Right renal cortex interstitium (tissue), 3 donors: Measurements from ENCODE around the gene TULP4. TPM values are rescaled to one million over a fixed set of nuclear protein-coding genes. Genes with fewer than 3 reads are reported as not detected.

Source experiments
- DNase-seq, 3 donors: peaks; one replicate each; pipeline ENCODE4 v3.0.0-alpha.2; 2013; ENCODE audit warnings: low read depth in 3 of 3, low spot score in 2 of 3
- polyA plus RNA-seq, 3 donors: library from polyadenylated mRNA; unstranded; fragments of 120-200 nt; gene quantifications; one replicate each; pipeline ENCODE4 v1.2.1, GENCODE V29; 2013; ENCODE audit not compliant: insufficient read length in 3 of 3

TULP4 gene
- polyA plus RNA-seq, 3 donors, result 17.7 to 19.1 (median 18.4) TPM

GRCh38 chr6:158489441-158489840 is 177.2 kb downstream of the TULP4 start:
- DNase-seq, result no peak

DNA sequence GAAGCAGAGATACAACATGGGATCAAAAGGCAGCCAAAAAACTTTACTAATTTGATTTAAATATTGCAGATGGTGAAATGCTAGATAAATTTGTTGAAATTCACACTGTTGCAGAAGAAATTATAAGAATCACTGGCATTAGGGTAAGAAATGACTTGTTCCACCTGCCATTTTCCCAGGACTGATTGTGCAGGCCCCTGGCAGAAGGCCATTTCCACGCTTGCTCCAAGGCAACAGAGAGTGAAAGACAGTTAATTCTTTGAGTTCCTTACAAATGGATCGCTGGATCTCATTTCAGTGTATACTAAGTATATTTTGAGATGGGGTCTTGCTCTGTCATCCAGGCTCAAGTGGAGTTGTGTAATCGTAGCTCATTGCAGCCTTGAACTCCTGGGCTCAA is 180.6 kb downstream of the TULP4 start:
- DNase-seq, result no peak

DNA sequence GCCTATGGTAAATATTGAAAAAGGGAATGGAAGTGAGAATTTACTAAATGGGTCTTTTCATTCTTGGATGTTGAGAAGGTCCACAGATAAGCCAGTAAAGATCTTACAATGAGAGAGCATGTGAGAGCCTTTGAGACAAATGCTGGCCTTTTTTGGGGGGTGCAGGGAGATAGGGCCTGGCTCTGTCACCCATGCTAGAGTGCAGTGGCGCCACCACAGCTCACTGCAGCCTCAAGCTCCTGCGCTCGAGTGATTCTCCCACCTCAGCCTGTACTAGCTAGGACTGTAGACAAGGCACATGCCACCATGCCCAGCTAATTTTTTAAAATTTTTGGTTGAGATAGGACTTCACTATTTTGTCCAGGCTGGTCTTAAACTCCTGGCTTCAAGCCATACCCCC is 184.4 kb downstream of the TULP4 start:
- DNase-seq, result no peak

DNA sequence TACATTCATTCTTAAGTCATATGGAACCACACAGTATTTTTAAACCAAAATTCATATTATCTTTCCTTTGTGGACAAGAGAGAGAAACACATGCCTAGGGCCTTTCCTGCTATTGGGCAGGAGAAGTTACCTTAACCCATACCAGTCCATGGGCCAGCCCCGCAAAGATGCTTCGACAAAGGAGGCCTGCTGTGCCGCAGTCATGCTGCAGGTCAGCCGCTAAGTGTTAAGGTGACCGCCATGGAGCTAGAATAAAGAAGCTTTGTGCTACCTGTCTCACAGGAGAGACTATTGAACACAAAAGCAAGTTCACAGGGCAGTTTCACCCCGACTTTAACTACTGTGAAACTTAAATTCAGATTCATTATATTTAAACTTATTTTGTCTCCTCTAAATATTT is 185.4 kb downstream of the TULP4 start:
- no peak for DNase-seq

- no peak for DNase-seq
Measured at GRCh38 chr6:158498362-158498761, 186.1 kb downstream of the TULP4 start.

DNA sequence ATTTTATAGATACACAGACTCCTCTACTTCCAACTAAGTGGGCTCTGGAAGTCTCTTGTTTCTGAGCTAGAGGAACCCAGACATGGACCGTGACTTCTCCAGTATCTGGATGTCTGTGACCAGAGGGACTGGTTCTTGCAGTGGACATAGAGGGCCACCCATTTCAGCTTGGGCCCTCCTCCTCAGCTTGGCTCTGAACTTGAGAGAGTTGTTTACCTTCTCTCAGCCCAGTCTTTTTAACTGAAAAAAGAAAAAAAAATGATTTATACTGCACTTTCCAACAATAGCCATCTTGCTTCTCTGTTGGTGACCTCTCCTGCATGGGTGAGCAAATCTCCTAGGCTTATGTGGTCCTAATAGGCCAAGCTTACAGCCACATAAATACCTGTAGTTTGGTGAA is 187.3 kb downstream of the TULP4 start:
- no peak for DNase-seq

DNA sequence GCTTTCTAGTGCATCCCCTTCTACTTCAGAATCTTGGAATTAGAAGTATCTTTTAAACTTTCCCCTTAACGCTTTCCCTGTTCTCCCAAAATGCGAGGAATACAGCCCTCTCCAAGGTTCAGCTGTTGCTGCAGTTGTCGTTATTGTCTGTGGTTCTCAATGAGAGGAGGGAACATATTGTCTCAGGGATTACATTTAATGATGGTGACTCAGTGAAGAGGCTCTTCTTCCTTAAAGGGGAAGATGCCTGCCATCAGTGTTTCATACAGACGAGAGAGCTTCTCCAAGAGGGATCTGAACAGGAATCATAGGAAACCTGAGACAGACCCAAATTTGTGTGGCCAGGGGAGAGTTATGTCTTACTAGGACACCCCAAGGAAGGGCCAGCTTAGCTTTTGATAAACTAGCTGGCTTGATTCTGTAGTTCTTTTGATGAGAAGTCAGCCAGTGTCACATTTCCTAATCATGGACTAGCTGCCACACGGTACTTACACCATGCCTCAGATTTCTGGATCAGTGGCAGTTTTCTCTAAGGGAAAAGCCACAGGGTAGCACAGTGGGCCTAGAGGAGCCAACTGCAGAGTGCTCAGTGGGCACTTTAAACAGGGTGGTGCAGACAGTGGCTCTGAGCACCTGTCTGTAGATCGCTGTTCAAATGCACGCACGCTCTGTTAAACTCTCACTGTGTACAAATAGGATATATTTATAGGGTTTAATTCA is 187.9 kb downstream of the TULP4 start:
- DNase-seq, result no peak

DNA sequence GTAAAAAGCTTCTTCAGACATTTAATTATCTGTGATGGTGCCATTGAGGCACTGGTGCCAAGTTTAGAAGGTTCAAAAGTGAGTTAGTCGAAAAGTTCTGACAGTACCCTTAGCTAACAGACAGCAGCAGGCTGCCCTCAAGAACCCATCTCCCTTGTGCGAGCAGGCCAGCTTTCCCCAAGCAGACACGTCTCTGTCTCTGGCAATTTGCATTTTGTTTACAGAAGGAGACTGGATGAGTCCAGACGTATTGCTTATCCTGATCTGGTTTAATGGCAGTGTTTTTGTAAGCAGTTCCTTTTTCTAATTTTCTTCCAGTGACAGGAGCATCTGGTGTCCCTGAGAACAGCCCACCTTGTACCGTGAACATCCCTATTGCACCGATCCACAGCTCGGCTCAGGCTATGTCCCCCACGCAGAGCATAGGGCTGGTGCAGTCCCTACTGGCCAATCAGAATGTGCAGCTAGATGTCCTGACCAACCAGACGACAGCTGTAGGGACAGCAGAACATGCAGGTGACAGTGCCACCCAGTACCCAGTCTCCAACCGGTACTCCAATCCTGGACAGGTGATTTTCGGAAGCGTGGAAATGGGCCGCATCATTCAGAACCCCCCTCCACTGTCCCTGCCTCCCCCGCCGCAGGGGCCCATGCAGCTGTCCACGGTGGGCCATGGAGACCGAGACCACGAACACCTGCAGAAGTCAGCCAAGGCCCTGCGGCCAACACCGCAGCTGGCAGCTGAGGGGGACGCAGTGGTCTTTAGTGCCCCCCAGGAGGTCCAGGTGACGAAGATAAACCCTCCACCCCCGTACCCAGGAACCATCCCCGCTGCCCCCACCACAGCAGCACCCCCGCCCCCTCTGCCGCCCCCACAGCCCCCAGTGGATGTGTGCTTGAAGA is 189.3 kb downstream of the TULP4 start:
- DNase-seq, result no peak

GRCh38 chr6:158502263-158502950 is 190.1 kb downstream of the TULP4 start:
- no peak for DNase-seq

- DNase-seq, result no peak
Measured at GRCh38 chr6:158503222-158503621, 191.0 kb downstream of the TULP4 start.

- DNase-seq, result no peak
Measured at GRCh38 chr6:158503846-158504245, 191.6 kb downstream of the TULP4 start.

GRCh38 chr6:158505194-158505593 is 192.9 kb downstream of the TULP4 start:
- no peak for DNase-seq

DNA sequence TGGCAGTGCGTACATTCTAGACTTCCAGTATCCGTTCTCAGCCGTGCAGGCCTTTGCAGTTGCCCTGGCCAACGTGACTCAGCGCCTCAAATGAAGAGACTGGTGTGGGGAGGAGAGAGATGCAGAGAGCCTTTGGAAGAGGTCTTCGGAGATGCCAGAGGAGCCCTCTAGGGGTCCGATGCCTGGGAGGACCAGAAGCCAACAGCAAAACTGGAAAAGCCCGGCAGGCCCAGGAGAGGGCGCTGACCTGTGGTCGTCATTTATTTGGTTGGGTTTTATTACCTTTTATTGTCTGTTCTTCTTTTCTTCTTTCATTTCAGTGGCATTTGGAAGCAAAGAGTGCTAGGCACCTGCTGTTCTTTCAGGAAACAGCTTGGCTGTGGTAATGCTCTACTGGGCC is 194.3 kb downstream of the TULP4 start:
- DNase-seq, result no peak

- DNase-seq, result no peak
Measured at GRCh38 chr6:158507174-158507573, 194.9 kb downstream of the TULP4 start.

DNA sequence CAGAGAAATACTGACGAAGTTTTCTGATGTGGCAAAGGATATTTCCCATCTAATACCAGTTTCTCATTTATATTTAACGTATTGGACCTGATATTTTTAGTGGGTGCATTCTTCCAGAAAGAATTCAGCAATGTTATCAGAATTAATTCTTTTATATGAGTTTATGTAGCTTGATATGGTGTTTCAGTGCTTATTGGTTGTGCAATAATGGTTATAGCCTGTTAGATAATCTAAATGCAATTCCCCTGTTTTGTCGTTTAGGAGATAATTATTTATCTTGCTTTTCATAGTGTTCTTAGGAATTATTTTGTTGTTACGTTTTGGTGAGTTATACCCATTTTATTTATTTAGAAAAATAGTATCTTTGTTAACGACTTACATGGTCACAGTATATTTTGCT is 196.2 kb downstream of the TULP4 start:
- no peak for DNase-seq

DNA sequence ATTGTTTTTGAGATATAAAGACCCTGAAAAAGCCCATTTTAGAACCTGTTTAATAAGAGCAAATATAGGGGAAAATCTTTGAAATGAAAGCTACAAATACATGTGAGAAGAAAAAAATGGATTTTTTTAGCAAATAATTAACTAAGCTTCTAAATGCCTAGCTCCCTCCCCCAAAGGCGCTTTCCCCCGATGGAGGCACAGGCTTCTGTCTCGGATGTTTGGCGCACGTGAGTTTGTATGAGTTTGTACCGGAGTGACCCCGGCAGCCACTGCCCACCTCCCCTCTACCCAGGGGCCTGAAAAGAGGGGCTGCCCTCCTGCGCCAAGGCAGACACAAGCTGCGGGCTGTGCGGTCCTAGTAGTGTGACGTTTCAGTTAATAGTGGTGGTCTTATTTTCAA is 197.2 kb downstream of the TULP4 start:
- no peak for DNase-seq

DNA sequence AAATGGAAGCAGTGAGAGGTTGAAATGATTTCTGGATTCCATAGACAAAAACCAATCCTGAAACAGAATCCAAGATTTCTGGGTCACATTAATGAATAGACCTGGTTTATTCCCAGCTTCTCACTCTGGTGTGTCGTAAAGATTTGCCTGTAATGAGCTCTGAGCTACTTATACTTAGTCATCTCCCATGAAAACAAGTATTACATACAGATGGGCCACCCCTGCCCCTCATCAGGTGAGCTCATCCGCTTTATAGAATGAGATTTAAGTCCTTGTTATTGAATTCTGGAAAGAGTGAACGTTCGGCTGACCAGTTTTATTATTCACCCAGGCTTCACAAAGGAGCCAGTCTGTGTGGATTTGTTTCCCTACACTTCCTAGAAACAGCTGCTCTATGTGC is 200.5 kb downstream of the TULP4 start:
- DNase-seq, result no peak

- DNase-seq, result no peak
Measured at GRCh38 chr6:158514176-158514575, 201.9 kb downstream of the TULP4 start.

- no peak for DNase-seq
Measured at GRCh38 chr6:158514991-158515390, 202.7 kb downstream of the TULP4 start.

DNA sequence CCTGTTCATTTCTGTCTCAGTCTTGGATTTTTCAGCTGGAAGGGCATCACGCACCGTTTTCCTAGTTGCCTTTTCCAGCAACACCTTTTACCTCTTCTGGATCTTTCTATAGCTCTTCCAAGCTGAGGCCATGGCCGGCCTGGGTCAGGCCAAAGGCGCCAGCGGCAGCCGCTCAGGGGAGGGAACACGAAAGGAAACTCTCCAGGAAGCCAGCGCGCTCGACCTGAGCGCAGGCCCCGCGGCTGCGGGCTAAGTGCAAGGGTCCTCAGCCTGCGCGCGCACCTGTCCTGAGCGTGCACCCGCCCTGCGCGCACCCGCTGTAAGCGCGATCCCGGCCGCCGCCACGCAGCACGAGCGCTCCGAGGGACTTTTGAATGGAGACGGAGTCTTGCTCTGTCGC is 203.8 kb downstream of the TULP4 start:
- no peak for DNase-seq

DNA sequence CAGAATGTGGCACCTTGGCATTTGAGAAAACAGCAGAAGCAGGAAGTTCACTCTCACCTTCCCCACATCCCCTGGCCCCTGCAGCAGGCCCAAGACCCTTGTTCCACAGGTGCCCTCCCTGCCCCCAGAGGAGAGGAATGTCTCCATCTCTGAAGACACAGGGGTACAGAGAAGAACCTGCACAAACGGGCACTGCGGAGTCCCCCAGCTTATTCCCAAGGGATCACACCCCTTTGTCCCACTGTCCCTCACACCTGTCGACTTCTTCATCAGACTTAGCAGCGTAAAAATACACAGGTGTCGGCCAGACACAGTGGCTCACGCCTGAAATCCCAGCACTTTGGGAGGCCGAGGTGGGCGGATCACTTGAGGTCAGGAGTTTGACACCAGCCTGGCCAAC is 204.8 kb downstream of the TULP4 start:
- no peak for DNase-seq

DNA sequence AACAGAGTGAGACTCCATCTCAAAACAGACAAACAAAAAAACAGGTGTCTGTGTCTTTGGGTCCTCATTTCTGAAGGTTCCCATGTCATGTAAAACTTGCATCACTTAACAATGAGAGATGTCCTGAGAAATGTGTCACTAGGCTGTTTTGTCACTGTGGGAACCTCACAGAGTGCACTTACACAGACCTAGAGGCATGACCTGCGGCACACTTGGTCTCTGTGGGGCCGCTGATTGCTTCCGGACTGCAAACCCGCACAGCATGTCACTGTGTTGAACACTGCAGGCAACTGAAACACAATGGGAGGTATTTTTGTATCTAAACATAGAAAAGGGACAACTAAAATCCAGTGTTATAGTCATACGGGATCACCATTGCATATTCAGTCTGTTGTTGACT is 205.3 kb downstream of the TULP4 start:
- no peak for DNase-seq
